Right lobe of liver (tissue), 6 donors: ENCODE measurements around the gene NOTCH4. TPM values are rescaled to one million over a fixed set of nuclear protein-coding genes. Genes with fewer than 3 reads are reported as not detected.
"Not testable (repeated sequence)": the region's sequence is repeated elsewhere in the genome, so short reads cannot be mapped to it uniquely, and the experiment has no call there.

Source experiments
- ATAC-seq, 4 donors: fragments of 200-7000 bp; cut with Tn5 transposase; one replicate each; pipeline ENCODE4 v1.9.1; 2020; ENCODE audit warnings: mild to moderate bottlenecking in 4 of 4, moderate library complexity in 4 of 4
- DNase-seq, 3 donors: peaks; one replicate each; pipeline ENCODE4 v3.0.0-alpha.2; 2020
- H3K27ac ChIP-seq, 3 donors: fragments of 200-600 bp; one replicate each; pipeline ENCODE4 v1.8.0; 2022
- H3K27me3 ChIP-seq, 2 donors: fragments of 200-600 bp; one replicate each; pipeline ENCODE4 v1.8.0; 2022
- H3K36me3 ChIP-seq, 4 donors: fragments of 200-600 bp; sonication (generic) in 1 of 4; one replicate each; pipeline versions ENCODE4 v1.5.1 to v1.8.0; 2017 to 2022; ENCODE audit warnings: control low read depth in 1 of 4
- H3K4me1 ChIP-seq, 4 donors: fragments of 200-600 bp; sonication (generic) in 1 of 4; one replicate each; pipeline versions ENCODE4 v1.5.1 to v1.8.0; 2017 to 2022; ENCODE audit warnings: control low read depth in 1 of 4
- H3K4me3 ChIP-seq, 3 donors: fragments of 200-600 bp; one replicate each; pipeline ENCODE4 v1.8.0; 2022
- H3K9me3 ChIP-seq, 4 donors: fragments of 200-600 bp; sonication (generic) in 1 of 4; one replicate each; pipeline versions ENCODE4 v1.5.1 to v1.8.0; 2017 to 2022; ENCODE audit warnings: control low read depth in 1 of 4
- CTCF ChIP-seq, 4 donors: fragments of 200-600 bp in 3 of 4; fragments of 450-650 bp in 1 of 4; IDR thresholded peaks; one replicate each; pipeline versions ENCODE4 v1.5.1 to v1.8.0; 2016 to 2022; ENCODE audit warnings: antibody characterized with exemption in 4 of 4, mild to moderate bottlenecking in 2 of 4
- POLR2A ChIP-seq: fragments of 450-650 bp; IDR thresholded peaks from one replicate; pipeline ENCODE4 v1.6.1; 2017; ENCODE audit warnings: antibody characterized with exemption, mild to moderate bottlenecking
- WGBS: methylation state at CpG from one replicate; pipeline ENCODE4 v1.1.6; 2018; ENCODE audit warnings: low coverage, low lambda C conversion rate; ENCODE audit not compliant: insufficient coverage; ENCODE audit errors: missing lambda C conversion rate; 5-methylcytosine and 5-hydroxymethylcytosine counted together
- intact Hi-C, 2 donors: fragments of 100-400 bp; cut with DNase I; formaldehyde crosslinking; loops; one replicate each; pipeline versions ENCODE4 v1.11.2 to v1.14.1; 2022
- total RNA-seq, 6 experiments: library from RNA; depleted of rRNA in 2 of 6; stranded (reverse); fragments of >200 nt in 2 of 6; fragmentation: NEBNext Ultra II Directional in 3 of 6; extraction: Animal tissue kit (Norgen Biotek cat#: 25700) in 3 of 6; gene quantifications; one replicate each; pipeline versions ENCODE4 v1.1.0 to v1.2.4, GENCODE V29; 2016 to 2023
- donor health status: DM: no; HTN: yes; CAD: no.
- donor health status: DM: no; HTN: no; CAD: no.
- donor health status: DM: no; HTN: no; CAD: no.
- donor health status: DM: no; HTN: yes; CAD: no.
- donor health status: DM: no; HTN: yes; CAD: no.

The NOTCH4 gene
- total RNA-seq, 6 experiments from 2014 or later = 6.6 to 16.5 (median 8.9) TPM

DNA sequence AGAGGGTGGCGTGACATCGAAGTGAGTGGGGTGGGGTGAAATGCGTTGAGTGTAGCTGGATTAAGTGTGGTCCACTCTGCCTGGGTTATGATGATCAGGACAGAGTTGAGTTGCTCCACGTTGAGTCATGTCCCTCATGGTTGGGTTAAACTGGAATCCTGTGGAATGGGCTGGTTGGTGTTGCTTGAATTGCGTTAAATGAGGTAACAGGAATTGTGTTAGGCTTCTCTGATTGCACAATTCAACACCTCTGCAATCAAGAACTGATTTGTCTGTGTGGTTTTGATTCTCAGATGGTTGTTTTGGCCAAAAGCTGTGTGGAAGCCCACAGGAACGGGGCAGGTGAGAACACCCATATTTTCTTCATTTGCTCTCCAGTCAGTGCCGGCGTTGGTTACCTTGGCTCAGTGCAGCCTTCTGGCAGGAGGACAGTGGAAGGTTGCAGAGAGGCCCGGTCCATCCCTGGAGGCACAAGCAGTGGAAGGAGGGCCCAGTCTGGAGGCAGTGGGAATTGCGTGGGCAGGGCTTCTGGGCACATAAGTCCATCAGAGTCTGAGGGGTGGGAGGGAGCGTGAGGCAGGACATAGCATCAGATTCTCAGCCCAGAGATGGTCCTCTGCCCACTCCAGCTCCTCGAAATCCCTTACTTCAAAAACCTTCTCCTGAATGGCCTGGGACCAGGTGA is 11.6 kb downstream of the NOTCH4 start:
- no peak for TF ChIP-seq CTCF (IDR thresholded peaks at IDR 0.05)
- TF ChIP-seq POLR2A = no peak
- 72% methylated on average over 9 of the region's 12 CpGs for WGBS
- Histone ChIP-seq H3K4me3 (no peak overlapping the region), H3K4me1 (no peaks in the 10 kb centered on the region), H3K27me3 (no peaks in the 10 kb centered on the region), H3K9me3 (no peaks in the 10 kb centered on the region), H3K36me3 (no peaks in the 10 kb centered on the region), H3K27ac (no peak overlapping the region)
- DNase-seq (no peak), ATAC-seq (peak in 1 of 4 donors; percentile 7)
- intact Hi-C loops = no loop called here

- WGBS = 77% methylated on average over 2 of the region's 4 CpGs
- H3K36me3 ChIP-seq, H3K27ac ChIP-seq, DNase-seq, H3K4me1 ChIP-seq, H3K27me3 ChIP-seq, ATAC-seq, H3K9me3 ChIP-seq, intact Hi-C loops, H3K4me3 ChIP-seq: not testable (repeated sequence)
These were observed 12.4 kb downstream of the NOTCH4 start for GRCh38 chr6:32211432-32211831.

GRCh38 chr6:32210191-32210601 is 13.7 kb downstream of the NOTCH4 start:
- no peak for TF ChIP-seq POLR2A
- TF ChIP-seq CTCF (IDR thresholded peaks at IDR 0.05) = no peak
- intact Hi-C loops = no loop called here
- H3K9me3 ChIP-seq = no peaks in the 10 kb centered on the region
- no peak overlapping the region for H3K27ac ChIP-seq
- 59% methylated on average over 5 of the region's 5 CpGs for whole genome bisulfite sequencing
- no peaks in the 10 kb centered on the region for H3K4me1 ChIP-seq
- no peaks in the 10 kb centered on the region for H3K27me3 ChIP-seq
- ATAC-seq (no peak), DNase-seq (no peak)
- H3K4me3 ChIP-seq = no peak overlapping the region
- no peaks in the 10 kb centered on the region for H3K36me3 ChIP-seq

DNA sequence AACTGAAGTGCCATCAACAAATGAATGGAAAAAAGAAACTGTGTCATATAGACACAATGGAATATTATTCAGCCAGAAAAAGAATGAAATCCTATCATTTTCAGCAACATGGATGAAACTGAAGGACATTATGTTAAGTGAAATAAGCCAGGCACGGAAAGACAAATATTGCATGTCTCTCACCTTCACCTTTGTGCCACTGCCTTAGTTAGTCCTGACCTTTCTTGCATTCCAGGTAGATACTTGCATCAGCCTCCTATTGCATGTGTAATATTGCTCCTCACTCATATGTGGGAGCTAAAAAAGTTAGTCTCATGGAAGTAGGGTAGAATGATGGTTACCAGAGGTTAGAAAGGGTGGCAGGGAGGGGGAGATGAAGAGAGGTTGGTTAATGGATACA is 14.9 kb downstream of the NOTCH4 start:
- TF ChIP-seq POLR2A (no peak), CTCF (IDR thresholded peaks at IDR 0.05) (no peak)
- WGBS = 18% methylated on average over 1 of the region's 1 CpG
- intact Hi-C loops = no loop called here

GRCh38 chr6:32204268-32204715 is 19.6 kb downstream of the NOTCH4 start:
- no peak for TF ChIP-seq POLR2A
- TF ChIP-seq CTCF (IDR thresholded peaks at IDR 0.05) = no peak
- H3K36me3 ChIP-seq = no peaks in the 10 kb centered on the region
- WGBS = 91% methylated on average over 2 of the region's 3 CpGs
- ATAC-seq = no peak
- no peak for DNase-seq
- H3K27ac ChIP-seq = no peak overlapping the region
- no peak overlapping the region for H3K4me3 ChIP-seq
- H3K9me3 ChIP-seq = no peaks in the 10 kb centered on the region
- intact Hi-C loops = no loop called here
- H3K27me3 ChIP-seq = no peaks in the 10 kb centered on the region
- H3K4me1 ChIP-seq = no peaks in the 10 kb centered on the region

More for the DNA sequence above, 14.9 kb downstream of the NOTCH4 start:
- Histone ChIP-seq H3K27me3 (no peaks in the 10 kb centered on the region), H3K4me3 (no peak overlapping the region), H3K4me1 (no peaks in the 10 kb centered on the region), H3K36me3 (no peaks in the 10 kb centered on the region), H3K9me3 (no peaks in the 10 kb centered on the region), H3K27ac (no peak overlapping the region)
- no peak for DNase-seq
- ATAC-seq = no peak
